HG03064 (cell line): ENCODE results near the gene BAZ2B.

Source experiments
- ATAC-seq: cut with Tn5 transposase; IDR thresholded peaks from one replicate; pipeline ENCODE4 v1.9.1; 2021; ENCODE audit warnings: low read depth; ENCODE audit not compliant: unreplicated experiment

Gene BAZ2B

GRCh38 chr2:159586034-159586433 lies 30.3 kb downstream of the BAZ2B start:
- no peak for ATAC-seq

GRCh38 chr2:159585622-159586021 lies 30.7 kb downstream of the BAZ2B start:
- no peak for ATAC-seq

GRCh38 chr2:159584796-159585195 lies 31.6 kb downstream of the BAZ2B start:
- ATAC-seq: no peak

GRCh38 chr2:159573846-159574606 lies 42.3 kb downstream of the BAZ2B start:
- no peak for ATAC-seq

GRCh38 chr2:159573294-159573693 lies 43.1 kb downstream of the BAZ2B start:
- ATAC-seq: no peak

GRCh38 chr2:159572459-159572858 lies 43.9 kb downstream of the BAZ2B start:
- ATAC-seq: no peak

GRCh38 chr2:159571540-159572260 lies 44.6 kb downstream of the BAZ2B start:
- ATAC-seq: no peak

GRCh38 chr2:159564081-159564480 lies 52.3 kb downstream of the BAZ2B start:
- no peak for ATAC-seq

- no peak for ATAC-seq
These were observed 54.1 kb downstream of the BAZ2B start for GRCh38 chr2:159562248-159562647.

- no peak for ATAC-seq
These were observed 54.6 kb downstream of the BAZ2B start for GRCh38 chr2:159561786-159562185.

- no peak for ATAC-seq
These were observed 55.1 kb downstream of the BAZ2B start for GRCh38 chr2:159561242-159561641.

GRCh38 chr2:159559034-159559433 lies 57.3 kb downstream of the BAZ2B start:
- ATAC-seq: no peak

GRCh38 chr2:159558479-159558878 lies 57.9 kb downstream of the BAZ2B start:
- no peak for ATAC-seq

- ATAC-seq: no peak
These were observed 58.8 kb downstream of the BAZ2B start for GRCh38 chr2:159557437-159558034.

GRCh38 chr2:159555651-159556392 lies 60.5 kb downstream of the BAZ2B start:
- ATAC-seq: no peak

GRCh38 chr2:159553727-159554126 lies 62.6 kb downstream of the BAZ2B start:
- ATAC-seq: no peak

- ATAC-seq: no peak
These were observed 64.5 kb downstream of the BAZ2B start for GRCh38 chr2:159551806-159552205.

- ATAC-seq: no peak
These were observed 66.1 kb downstream of the BAZ2B start for GRCh38 chr2:159550231-159550630.

- ATAC-seq: no peak
These were observed 67.1 kb downstream of the BAZ2B start for GRCh38 chr2:159549234-159549633.

- ATAC-seq: no peak
These were observed 69.5 kb downstream of the BAZ2B start for GRCh38 chr2:159546716-159547430.
